ENCODE measurements around the gene ZG16.
A peak's percentile ranks its signal among the peaks of the same experiment; 100 is the strongest.
"Not testable (repeated sequence)": the region's sequence is repeated elsewhere in the genome, so short reads cannot be mapped to it uniquely, and the experiment has no call there.

Gene ZG16, protein sequence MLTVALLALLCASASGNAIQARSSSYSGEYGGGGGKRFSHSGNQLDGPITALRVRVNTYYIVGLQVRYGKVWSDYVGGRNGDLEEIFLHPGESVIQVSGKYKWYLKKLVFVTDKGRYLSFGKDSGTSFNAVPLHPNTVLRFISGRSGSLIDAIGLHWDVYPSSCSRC

DNA sequence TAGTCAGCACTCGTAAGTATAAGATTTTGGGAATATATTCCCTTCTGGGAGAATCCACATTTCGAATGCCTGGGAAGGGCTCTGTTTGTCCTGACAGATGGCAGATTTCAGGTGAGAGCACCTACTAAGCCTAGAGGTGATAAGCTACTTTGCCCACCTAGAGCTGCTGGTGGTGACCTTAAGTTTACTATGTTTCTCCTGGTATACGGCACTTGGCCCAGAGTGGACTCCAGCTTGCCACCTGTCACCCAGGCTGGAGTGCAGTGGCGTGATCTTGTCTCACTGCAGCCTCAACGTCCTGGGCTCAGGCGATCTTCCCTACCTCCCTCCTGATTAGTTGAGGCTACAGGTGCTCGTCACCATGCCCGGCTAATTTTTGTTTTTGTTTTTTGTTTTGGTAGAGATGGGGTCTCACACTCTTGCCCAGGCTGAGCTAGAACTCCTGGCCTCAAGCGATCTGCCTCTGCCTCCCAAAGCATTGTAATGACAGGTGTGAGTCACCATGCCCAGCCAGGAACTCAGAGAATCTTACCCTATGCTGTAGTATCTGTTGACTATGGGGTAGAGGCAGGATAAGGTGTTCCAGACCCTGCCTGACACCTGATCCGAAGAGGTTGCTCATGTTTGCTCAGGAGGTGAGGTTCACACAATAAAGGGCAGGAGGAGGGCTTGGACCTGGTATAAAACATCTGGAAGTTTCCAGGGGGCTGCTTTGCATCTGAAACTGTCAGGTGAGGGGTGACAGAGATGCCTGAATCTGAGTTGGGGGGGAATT lies at the start of gene ZG16:
TSS of gene ZG16 (plus strand) at position 681 of the 775 bp plus-strand sequence. CDS start 1,011 bp downstream, outside the sequence.
- no peak for DNase-seq

DNA sequence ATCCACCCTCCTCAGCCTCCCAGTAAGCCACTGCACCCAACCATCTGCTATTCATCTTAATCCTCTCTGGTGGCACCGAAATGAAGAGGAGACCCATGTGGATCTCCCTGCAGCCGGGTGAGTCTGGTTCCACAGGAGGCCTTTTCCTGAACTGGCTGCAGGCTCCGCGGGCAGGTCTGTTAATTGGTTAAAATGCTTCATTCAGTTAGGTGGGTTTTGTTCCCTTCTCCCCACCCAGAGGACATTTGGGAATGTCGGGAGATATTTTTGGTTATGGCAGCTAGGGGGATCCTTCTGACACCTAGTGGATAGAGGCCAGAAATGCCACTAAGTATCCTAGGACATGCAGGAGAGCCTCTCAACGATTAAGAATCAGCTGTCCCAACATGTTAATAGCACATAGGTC lies 48.9 kb upstream of the ZG16 start:
- DNase-seq, result peak; percentile 43

DNA sequence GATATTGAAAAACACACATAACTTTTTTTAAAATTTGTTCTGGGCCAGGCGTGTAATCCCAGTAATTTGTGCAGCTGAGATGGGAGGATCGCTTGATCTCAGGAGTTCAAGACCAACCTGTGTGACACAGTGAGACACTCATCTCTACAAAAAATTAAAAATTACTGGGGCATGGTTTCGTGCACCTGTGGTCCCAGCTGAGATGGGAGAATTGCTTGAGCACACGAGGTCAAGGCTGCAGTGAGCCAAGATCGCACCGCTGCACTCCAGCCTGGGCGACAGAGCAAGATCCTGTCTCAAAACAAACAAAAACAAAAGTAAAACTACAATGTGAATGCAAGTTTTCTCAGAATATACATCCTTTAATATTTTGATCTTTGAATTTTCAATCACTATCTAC lies 47.4 kb upstream of the ZG16 start:
- no peak for DNase-seq

DNA sequence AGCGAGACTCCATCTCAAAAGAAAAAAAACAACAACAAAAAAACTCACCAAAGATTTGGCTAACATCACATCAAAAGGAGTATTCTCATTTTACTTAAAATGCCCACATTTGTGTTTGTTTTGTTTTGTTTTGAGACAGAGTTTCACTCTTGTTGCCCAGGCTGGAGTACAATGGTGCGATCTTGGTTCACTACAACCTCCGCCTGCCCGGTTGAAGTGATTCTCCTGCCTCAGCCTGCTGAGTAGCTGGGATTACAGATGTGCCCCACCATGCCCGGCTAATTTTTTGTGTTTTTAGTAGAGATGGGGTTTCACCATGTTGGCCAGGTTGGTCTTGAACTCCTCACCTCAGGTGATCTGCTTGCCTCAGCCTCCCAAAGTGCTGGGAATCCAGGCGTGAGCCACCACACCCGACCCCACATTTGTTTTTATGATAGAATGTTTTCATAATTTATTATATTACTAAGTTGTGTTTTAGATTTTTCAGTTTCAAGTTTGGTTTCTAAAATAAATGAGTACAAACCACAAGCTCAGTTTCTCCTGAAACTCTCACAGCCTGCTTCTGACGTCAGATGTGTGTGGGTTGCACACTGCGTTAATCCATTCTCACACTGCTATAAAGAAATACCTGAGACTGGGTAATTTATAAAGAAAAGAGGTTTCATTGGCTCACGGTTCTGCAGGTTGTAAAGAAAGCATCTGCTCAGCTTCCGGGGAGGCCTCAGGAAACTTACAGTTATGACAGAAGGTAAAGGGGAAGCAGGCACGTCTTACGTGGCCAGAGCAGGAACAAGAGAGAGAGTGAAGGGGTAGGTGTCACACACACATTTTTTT lies 46.1 kb upstream of the ZG16 start:
- not testable (repeated sequence) for DNase-seq

DNA sequence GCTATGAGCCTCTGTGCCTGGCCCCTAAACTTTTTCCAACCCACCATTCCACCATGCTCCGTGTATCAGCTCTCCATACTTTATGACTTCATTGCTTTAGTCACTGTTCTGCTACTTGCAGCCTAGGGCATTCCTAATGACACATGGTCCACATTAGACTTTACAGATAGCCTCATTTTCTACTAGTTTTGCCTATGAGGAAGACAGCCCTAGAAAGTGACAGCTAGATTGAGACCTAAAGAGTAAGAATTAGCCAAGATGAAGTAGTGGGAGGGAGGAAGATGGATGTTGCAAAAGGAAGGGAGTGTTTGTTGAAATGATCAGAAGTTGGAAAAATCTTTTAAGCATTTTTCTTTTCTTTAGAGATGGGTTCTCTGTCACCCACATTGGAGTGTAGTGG lies 43.3 kb upstream of the ZG16 start:
- DNase-seq, result no peak

DNA sequence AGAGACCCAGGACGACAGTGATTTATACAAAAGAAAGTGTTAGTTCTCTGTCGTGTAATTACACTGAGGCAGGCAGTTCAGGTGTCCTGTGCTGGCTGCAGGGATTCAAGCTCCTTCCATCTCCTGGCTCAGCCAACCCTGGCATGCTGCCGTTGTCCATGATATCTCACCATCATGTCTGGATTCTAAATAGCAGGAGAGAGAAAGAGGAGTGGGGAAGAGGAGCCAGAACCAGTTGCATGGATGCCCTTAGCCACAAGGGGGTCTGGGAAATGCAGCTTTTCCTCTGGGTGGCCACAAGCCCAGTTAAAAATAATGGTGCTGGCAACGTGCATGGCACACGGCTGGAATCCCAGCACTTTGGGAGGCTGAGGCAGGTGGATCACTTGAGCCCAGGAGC lies 41.9 kb upstream of the ZG16 start:
- no peak for DNase-seq

DNA sequence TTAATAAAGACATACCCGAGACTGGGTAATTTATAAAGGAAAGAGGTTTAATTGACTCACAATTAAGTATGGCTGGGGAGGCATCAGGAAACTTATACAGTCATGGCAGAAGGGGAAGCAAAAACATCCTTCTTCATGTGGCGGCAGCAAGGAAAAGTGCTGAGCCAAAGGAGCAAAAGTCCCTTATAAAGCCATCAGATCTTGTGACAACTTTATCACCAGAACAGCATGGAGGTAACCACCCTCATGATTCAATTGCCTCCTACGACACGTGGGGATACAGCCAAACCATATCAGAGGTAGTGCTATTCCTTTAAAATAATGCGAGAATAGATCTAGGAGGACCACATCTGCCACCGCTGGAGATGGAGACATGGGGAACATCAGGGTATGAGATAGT lies 41.3 kb upstream of the ZG16 start:
- DNase-seq, result no peak

DNA sequence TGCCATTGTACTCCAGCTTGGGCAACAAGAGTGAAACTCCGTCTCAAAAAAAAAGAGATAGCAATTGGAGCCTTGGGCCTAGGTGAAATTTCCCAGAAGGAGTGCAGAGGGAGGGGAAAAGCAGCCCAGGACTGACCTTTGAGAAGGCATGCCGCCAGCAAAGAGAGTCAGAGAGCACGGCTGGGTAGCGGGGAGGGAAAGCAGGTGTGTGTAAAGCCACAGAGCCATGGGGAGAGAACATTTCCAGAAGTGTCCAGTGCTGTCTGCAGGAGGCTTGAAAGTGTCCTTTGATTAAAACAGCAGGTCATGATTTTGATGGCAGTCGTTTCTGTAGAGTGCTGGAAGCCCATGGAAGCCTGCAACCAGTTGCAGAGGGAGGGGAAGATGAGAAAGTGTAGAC lies 40.3 kb upstream of the ZG16 start:
- DNase-seq, result no peak

DNA sequence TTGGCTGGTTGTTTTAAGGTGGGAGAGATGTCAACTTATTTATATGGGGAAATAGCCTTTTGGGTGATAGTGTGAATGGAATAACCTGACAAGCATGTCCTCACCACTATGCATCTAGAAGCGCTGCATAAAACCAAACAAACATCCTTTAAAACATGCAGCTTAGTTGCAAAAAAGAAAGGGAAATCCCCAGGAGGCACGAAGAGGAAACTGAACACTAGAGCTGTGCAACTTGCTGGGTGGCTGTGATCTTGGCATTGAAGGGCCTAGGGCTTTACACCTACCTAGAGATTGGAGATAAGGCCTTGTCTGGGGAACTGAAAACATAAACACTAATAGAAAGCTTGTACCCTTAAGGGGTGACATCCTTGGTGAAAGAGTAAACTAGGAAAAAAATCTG lies 39.5 kb upstream of the ZG16 start:
- DNase-seq, result no peak

DNA sequence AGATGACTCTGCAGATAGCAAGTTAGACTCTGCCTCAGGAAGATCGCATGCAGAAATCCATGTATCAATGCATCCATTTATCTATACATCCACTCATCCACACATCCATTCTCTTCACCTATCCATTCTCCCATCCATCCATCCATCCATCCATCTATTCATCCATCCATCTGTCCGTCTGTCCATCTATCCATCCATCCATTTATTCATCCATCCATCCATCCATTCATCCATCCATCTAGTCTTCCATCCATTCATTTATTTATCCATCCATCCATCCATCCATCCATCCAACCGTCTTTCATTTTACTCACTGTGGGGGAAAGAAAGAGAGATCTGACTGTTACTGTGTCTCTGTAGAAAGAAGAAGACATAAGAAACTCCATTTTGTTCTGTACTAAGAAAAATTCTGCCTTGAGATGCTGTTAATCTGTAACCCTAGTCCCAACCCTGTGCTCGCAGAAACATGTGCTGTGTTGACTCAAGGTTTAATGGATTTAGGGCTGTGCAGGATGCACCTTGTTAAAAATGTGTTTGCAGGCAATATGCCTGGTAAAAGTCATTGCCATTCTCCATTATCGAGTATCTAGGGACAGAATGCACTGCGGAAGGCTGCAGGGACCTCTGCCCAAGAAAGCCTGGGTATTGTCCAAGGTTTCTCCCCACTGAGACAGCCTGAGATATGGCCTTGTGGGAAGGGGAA lies 38.0 kb upstream of the ZG16 start:
- DNase-seq, result not testable (repeated sequence)

DNA sequence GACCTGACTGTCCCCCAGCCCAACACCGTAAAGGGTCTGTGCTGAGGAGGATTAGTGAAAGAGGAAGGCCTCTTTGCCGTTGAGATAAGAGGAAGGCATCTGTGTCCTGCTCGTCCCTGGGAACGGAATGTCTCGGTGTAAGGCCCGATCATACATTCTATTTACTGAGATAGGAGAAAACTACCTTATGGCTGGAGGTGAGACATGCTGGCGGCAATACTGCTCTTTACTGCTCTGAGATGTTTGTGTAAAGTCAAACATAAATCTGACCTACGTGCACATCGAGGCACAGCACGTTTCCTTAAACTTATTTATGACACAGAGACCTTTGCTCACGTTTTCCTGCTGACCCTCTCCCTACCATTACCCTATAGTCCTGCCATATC lies 37.4 kb upstream of the ZG16 start:
- not testable (repeated sequence) for DNase-seq

DNA sequence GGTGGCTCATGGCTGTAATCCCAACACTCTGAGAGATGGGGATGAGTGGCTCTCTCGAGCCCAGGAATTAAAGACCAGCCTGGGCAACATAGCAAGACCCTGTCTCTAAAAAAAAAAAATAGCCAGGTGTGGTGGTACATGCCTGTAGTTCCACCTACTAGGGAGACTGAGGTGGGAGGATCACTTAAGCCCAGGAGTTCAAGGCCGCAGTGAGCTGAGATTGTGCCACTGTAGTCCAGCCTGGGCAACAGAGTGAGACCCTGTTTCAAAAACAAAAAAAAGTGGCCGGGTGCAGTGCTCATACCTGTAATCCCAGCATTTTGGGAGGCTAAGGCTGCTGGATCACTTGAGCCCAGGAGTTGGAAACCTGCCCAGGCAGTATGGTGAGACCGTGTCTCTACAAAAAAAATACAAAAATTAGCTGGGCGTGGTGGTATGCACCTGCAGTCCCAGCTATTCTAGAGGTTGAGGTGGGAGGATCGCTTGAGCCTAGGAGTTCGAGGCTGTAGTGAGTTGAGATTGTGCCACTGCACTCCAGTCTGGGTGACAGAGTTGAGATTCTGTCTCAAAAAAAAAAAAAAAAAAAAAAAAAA lies 35.3 kb upstream of the ZG16 start:
- DNase-seq, result no peak

DNA sequence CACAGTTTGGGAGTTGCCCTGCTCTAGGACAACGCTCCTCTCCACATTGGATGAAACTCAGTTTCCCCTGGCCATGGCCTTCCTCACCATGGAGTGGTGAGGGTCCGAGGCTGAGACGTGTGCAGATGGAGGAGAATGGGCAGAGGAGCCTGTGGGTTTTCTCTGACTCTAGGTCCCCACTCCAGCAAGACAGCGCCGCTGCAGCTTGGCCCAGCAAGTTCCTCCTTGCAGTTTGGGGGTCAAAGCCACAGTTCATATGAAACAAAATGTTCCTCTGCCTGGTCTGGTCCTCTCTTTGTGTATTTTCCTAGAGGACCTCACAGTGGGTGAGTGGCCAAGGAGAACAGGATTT lies 34.6 kb upstream of the ZG16 start:
- no peak for DNase-seq

DNA sequence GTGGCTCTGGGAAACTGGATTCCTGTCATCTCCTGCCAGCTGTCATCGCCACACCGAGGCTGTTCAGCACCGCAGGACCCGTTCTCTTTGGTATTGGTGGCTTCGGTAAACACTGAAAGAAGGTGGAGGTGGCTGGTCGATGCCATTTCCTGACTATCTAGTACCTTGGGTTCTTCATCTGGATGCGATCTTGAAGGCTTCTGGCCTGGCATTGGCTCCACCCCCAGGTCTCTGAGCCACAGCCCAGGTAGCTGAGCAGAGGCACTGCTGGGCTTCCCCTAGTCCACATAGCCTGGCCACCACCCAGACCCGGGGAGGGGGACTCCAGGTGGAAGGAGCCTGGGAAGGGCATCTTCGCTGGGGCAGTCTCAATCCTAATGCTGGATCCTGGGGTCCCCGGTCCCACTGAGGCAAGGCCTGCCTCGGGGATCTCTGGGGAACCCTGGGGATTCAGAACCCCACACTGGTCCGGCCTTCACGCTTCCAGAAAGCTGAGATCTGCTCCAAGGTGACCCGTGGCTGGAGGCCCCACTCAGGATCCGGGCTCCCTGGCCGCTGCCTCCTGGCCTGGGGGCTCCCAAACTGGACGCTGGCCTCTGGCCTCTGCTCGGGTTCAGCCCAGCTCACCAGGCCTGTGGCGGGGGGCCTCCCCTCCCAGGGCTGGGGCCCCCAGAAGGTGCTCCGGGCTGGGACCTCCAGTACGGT lies 34.1 kb upstream of the ZG16 start:
- DNase-seq, result no peak

DNA sequence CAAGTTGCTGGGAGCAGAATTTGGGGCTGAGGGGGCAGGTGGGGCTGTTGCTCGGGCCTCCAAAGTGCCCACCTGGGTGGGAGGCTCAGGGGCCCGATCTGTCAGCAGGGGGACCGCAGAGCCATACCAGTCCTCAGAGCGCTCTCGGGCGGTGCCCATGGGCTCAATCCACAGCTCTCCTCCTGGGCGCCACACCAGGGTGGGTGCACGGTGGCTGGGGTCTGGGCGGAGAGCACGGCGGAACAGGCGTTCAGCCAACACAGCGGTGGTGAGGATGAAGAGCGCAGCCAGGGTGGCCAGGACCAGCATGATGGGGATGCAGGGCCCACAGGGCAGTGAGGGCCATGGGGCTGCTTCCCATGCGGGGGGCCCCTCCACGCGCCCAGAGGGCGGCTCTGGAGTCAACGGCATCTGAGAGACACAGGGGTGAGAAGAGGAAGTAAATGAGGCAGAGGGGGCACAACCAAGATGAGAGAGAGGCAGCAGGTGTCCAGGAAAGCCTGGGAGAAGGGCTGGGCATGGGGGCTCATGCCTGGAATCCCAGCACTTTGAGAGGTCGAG lies 33.4 kb upstream of the ZG16 start:
- no peak for DNase-seq

DNA sequence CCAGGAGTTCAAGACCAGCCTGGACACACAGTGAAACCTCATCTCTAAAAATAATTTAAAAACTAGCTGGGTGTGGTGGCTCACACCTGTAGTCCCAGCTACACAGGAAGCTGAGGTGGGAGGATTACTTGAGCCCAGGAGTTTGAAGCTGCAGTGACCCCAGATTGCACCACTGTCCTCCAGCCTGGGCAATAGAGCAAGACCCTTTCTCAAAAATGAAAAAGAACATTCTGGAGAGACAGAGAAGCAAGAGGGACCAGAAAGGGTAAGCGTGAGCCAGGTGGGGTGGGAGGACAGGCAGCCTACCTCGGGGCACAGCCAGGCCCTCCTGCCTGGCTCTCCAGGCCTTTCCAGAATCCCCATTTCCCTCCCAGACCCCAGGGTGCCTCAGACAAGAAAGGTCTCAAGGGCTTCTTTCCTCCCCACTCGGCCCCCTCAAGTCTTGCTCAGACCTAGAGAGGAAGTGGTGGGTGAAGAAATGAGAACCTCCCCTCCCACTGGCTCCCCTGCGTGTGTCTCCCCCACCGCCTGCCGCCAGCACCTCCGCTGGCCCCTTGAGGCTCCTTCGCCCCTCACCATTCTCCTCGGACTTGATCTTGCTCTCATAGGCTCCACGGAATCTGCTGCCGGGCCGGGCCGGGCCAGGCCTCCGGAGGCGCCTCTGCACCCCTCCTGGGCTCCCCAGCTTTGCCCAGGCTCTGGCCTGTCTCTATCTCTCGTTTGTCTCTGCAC lies 32.8 kb upstream of the ZG16 start:
- no peak for DNase-seq

DNA sequence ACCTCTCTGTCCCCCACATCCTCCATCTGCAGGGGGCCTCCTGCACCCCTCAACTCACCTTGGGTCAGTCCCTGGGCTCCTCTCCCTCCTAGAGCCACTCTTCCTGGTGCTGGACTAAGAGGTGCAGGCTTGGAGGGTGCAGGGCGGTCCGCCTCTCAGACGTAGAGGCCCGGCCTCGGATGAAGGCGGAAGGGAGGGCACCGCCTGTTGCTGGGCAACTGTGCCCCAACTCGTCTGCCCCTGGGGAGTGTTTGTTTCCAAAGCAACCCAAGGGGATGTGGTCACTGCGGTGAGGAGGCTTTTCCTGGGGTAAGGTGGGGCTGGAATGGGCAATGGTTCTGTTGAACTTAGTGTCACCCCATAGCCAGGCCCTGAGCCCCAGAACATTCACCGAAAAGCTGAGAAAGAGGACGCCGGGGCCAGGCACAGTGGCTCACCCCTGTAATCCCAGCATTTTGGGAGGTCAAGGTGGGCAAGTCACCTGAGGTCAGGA lies 32.2 kb upstream of the ZG16 start, which contains the start of gene C16orf54:
TSS of gene C16orf54 (minus strand) at position 138 of the 493 bp plus-strand sequence. CDS start 1,039 bp downstream, outside the sequence.
- DNase-seq, result no peak

DNA sequence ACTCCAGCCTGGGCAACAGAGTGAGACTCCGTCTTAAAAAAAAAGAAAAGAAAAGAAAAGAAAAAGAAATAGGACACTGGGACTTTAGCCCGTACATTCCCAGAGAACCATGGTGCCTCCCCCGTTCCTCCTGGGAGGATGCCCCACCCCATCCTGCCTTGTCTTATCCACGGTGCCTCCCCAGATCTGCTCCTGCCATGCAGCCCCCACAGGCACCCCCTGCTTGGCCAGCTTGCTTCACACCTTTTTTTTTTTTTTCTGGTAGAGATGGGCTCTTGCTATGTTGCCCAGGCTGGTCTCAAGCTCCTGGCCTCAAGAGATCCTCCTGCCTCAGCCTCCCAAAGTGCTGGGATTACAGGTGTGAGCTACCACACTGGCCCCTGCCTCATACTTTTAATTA lies 31.5 kb upstream of the ZG16 start:
- DNase-seq, result not testable (repeated sequence)

DNA sequence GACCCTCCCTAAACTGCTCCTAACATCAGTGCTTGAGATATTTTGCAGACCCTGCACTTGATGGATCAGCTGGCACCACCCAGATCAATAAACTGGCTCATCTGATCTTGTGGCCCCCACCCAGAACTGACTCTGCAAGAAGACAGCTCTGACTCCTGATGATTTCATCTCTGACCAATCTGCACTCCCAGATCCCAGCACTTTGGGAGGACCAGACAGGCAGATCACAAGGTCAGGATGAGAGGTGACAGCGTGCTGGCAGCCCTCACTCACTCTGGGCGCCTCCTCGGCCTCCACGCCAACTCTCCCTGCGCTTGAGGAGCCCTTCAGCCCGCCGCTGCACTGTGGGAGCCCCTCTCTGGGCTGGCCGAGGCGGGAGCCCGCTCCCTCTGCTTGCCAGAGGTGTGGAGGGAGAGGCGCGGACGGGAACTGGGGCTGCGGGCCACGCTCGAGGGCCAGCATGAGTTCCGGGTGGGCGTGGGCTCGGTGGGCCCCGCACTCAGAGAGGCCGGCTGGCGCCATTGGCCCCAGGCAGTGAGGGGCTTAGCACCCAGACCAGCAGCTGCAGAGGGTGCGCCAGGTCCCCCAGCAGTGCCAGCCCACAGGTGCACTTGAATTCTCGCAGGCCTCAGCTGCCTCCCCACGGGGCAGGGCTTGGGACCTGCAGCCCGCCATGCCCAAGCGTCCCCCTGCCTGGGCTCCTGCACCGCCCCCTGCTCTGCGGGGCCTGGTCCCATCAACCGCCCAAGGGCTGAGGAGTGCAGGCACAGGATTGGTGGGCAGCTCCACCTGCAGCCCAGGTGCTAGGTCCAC lies 29.9 kb upstream of the ZG16 start:
- no peak for DNase-seq

DNA sequence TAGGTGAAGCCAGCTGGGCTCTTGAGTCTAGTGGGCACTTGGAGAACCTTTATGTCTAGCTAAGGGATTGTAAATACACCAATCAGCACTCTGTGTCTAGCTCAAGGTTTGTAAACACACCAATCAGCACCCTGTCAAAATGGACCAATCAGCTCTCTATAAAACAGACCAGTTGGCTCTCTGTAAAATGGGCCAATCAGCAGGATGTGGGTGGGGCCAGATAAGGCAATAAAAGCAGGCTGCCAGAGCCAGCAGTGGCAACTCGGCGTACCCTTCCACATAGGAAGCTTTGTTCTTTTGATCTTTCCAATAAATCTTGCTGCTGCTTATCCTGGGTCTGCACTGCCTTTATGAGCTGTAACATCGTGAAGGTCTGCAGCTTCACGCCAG lies 29.3 kb upstream of the ZG16 start:
- DNase-seq, result not testable (repeated sequence)
